ENCODE measurements around the gene ZNF81. TPM values are rescaled to one million over a fixed set of nuclear protein-coding genes. Genes with fewer than 3 reads are reported as not detected.
"Not testable (repeated sequence)": the region's sequence is repeated elsewhere in the genome, so short reads cannot be mapped to it uniquely, and the experiment has no call there.

Gene ZNF81
- 2.1 and 3.6 TPM in 2 replicates for total RNA-seq (2014; rRNA removed)
- 4.0 TPM for polyA plus RNA-seq (2012)

DNA sequence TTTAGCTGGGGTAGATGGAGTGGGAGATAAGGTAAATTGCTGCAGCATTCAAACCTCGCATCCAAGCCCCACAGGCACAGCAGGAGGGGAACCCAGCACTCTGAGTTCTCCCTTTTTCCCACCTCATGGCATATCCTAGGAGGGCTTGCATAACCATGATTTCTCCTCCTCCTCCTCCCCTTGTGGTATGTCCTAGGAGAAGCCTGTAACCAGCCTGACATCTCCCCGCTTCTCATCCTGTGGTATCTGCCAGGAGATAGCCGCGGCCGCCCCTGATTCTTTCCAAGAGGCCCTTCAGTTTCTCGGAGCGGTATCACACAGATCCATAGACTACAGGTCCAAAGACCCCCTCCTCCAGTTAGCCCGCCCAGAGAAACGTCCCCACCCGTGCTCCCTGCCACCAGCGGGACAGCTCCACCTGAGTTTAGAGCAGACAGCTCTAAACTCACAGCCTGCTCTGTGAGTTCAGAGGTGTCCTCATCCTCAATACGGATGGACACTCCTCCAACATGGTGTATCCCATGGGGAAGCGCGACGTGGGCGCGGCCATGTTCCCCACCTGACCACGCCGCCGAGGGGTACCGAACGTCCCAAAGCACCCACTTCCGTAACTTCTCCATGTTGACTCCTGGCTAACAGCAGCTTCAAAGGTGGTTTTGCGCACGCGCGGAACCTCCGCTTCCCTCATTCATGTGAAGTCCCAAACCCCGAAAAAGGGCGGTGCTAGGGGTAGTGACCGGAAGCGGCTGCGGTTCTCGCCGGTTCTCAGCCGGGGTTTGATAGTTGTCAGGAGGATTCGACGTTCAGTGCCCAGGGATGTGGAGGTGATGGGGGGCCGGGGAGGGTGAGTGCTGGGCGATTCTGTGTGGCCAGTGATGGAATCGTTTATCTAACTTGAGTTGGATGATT is at the start of gene ZNF81:
Gene ZNF81 (plus strand): TSS at position 739 of the 909 bp plus-strand sequence. CDS start 9,366 bp downstream, outside the sequence.
- peak; percentile 95 for DNase-seq (ENCODE audit: low read depth)

DNA sequence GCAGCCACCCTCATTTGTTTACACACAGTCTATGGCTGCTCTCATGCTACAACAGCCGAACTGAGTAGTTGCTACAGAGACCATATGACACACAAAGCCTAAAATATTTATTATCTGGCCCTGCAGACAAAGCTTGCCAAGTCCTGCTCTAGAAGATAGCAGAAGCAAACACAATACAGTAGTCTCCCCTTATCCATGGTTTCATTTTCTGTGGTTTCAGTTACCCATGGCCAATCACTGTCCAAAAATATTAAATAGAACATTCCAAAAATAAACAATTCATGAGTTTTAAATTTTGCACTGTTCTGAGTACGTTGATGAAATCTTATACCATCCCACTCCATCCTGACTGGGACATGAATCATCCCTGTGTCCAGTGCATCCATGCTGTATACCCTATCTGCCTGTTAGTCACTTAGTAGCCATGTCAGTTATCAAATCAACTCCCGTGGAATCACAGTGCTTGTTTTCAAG is 40.2 kb upstream of the ZNF81 start:
- DNase-seq (ENCODE audit: low read depth): peak; percentile 84

DNA sequence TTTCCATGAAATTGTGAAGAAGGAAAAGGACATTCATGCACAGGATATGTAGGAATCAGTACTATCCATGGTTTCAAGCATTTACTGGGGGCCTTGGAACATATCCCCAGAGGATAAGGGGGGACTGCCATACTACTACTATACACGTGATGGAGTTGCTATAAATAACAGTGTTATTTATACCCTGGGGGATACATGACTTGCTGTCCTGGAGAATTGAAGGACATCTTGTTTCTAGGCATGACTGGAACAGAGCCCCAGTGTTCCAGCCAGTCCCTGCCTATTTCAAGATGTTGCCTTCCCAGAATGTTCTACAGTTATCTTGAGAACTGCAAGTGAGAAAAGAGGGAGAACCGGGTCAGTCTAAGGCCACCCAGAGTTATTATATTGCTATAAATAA is 39.6 kb upstream of the ZNF81 start:
- peak; percentile 34 for DNase-seq (ENCODE audit: low read depth)

DNA sequence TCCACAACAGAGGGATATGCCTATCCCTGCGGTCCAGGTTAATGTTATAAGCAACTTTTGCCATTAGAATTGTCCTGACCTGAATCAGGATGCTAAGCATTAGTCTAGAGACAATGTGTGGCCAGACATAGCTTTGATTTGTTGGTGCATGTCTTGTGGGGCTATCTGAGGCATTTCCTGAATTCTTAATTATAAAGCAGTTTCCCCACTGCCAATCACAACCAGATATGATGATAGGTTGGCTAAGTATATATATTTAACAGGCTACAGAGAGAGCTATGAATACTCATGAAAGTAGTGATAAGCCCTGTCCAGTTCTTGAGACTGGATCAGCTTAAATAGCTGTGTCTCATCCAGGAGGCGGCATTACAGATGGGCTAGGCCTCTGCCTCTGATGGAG is 37.8 kb upstream of the ZNF81 start:
- DNase-seq (ENCODE audit: low read depth): no peak

DNA sequence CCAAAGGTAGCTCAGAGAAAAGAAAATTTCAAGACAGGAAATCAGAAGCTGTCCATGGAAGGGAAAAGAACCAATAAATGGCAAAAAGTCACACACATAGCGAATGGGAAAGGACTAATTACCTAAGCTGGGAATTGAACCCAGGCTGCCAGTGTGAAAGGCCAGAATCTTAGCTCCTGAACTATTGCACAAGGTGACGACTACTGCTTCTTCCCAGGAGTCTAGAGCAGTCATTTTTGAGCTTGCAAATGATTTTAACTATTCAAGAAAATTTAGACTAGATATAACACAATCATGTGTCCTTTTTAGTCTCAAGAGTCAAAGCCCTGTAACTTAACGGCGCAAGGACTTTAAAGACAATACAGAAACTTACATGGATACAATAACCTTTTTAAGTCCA is 34.1 kb upstream of the ZNF81 start:
- DNase-seq (ENCODE audit: low read depth): peak; percentile 34

- DNase-seq (ENCODE audit: low read depth): not testable (repeated sequence)
These were observed 33.6 kb upstream of the ZNF81 start for GRCh38 chrX:47803103-47803502.

- no peak for DNase-seq (ENCODE audit: low read depth)
These were observed 32.4 kb upstream of the ZNF81 start for GRCh38 chrX:47804315-47804714.

GRCh38 chrX:47805844-47806243 is 30.9 kb upstream of the ZNF81 start:
- not testable (repeated sequence) for DNase-seq (ENCODE audit: low read depth)

- not testable (repeated sequence) for DNase-seq (ENCODE audit: low read depth)
These were observed 30.1 kb upstream of the ZNF81 start for GRCh38 chrX:47806415-47807271.

GRCh38 chrX:47807272-47807538 is 29.5 kb upstream of the ZNF81 start:
- not testable (repeated sequence) for DNase-seq (ENCODE audit: low read depth)

DNA sequence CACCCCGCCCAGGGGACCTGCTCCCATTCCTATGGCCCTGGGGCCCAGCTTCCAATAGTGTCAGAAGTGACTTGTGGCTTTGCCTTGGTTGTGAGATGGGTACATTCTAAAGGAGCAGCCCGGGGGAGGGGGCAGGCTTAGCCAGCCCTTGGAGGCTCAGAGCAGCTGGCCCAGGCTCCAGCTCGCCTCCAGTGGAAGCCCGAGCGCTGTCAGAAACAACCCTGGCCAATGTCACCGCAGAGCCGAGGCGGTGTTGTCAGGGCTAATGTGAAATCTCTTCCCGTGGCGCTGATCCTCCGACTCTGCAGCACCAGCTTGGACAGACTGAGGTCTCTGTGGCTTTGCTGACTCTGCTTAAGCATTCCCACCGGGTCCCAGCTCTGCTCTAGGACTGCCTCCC is 29.2 kb upstream of the ZNF81 start:
- DNase-seq (ENCODE audit: low read depth): no peak

- DNase-seq (ENCODE audit: low read depth): no peak
These were observed 27.6 kb upstream of the ZNF81 start for GRCh38 chrX:47808904-47809788.

DNA sequence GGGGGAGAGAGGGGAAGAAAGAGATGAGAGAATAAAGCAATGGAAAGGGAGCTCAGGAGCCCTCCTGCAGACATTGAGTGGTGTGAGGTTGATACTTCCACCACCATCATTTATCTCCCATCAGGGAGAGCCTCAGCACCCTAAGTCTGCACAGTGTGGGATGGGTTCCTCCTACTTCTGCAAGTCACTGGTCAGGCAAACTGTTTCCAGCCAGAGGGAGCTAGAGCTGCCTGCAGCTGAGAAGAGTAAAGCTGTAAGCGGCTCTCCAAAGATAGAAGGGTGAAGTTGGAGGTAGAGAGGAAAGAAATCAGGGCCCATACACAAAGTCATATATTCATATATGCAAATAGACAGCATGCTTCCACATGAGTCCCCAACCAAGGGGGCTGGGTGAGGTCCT is 21.9 kb upstream of the ZNF81 start:
- DNase-seq (ENCODE audit: low read depth): no peak

DNA sequence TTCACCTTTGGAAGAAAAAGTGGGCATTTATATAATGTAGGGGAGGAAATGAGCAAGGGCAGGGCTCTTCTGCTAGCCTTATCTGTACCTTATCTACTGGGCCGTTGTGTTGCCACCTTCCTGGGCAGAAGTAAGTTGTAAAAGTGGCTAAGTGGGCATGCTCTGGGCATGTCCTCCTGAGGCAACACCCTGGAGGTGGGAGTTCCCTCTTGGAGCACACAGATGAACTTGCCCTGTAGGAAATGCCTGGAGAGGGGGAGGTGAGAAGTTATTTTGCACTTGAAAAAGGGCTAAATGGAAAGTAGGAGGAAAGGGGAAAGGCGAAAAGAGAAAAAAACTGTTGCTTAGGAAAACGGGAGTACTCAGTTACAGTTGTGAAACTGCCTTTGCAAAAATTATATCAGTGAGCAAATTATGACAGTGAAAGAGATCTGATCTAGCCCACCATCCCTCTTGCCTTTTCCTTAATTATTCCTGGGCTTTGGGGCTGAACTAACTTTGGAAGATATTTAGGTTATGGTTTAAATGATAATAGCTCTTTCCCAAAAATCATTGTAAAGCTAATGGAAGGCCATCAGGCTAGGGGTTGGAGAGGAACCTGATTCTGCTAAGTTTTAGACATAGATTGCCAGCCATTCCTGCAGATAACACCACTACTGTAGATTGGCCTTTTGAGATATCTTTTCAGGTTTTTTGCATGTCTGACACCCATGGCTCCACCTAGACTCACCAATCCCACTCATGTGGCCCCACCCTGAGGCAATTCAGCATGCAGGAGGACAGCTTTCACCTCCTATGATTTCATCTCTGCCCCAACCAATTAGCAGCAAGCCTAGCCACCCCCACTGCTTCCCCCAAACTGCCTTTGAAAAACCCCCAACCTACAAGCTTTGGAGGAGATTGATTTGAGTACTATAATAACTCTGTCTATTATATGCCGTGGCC is 20.5 kb upstream of the ZNF81 start:
- DNase-seq (ENCODE audit: low read depth): peak; percentile 33

DNA sequence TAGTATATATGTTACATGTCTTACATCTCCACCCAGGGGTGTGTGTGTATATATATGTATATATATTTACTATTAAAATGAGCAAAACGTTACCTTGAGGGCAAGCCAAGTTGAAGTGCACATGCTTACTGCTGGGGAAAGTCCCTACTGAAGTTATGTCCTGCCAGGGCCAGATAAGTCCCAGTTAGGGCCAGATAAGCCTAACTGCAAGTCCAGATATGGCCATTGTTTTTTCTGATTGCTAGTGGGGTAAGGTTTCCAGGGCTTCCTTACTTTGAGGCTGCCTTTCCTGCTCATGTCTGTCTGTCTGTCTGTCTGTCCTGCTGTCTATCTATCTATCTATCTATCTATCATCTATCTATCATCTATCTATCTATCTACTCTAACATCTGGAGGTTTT is 19.3 kb upstream of the ZNF81 start:
- DNase-seq (ENCODE audit: low read depth): no peak

DNA sequence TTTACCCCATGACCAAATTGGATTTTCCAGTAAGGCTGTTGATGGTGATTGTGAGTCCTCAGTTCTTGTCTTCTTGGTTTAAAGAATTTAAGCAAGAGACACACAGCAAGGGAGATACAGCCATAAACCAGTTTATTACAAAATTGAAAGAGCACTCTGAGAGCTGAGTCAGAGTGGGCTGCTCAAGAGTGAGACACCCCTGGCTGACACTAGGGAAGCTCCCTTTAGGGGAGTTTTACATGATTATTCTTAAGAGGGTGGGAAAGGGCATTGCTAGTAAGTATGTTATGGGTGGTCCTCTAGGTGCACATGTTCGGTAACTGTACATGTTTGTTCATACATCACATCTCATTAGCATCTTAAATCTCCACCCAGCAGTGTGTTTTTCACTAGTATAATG is 18.8 kb upstream of the ZNF81 start:
- no peak for DNase-seq (ENCODE audit: low read depth)

- DNase-seq (ENCODE audit: low read depth): no peak
These were observed 7.7 kb upstream of the ZNF81 start for GRCh38 chrX:47828984-47829383.

DNA sequence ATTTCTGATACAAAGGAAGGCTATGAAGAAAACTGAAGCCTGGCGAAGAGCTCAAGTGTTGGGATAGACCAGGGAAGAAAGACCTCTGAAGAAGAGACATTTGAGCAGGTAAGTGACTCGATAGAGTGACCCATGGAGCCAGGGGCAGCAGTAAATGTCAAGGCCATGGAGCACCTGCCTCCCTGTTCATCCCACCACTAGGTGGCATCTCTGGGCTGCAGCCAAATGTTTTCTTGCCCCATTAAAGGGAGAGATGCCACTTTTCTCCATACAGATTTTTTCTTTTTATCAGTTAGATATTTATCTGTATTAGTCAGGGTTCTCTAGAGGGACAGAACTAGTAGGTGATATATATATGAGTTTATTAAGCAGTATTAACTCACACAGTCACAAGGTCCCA is 4.9 kb upstream of the ZNF81 start:
- DNase-seq (ENCODE audit: low read depth): peak; percentile 43

DNA sequence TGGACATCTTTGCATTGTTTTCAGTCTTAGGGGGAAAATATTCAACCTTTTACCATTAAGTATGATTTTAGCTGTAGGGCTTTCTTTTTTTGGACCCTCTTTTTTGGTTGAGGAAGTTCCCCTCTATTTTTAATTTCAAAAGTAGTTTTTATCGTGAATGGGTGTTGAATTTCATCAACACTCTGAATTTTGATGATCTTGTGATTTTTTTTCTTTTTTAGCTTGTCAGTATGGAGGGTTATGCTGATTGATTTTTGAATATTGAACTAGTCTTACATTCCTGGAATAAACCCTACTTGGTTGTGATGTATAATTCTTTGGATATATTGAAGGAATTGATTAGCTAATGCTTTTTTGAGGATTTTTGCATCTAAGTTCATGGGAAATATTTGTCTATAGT is 1.7 kb downstream of the ZNF81 start:
- no peak for DNase-seq (ENCODE audit: low read depth)

DNA sequence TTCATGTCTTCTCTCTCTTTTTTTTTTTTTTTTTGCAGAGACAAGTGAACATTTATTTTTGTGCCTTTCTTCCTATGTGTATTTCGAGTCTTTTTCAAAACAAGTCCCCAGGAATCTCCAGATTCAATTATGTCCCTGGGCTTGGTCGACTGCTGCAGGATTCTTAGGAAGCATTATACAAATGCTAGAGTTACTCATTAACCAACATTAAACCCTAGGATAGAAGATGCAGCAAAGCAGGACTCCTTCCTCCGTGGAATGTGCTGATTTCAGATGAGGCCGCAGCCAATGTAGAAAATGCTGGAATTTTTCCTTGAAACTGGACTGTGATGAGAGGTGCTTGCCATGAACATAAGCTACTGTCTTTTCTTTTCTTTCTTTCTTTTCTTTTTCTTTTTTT is 3.4 kb downstream of the ZNF81 start:
- DNase-seq (ENCODE audit: low read depth): no peak
